HepG2 (cell line): ENCODE measurements around the gene TUBB3. TPM values are rescaled to one million over a fixed set of nuclear protein-coding genes. Genes with fewer than 3 reads are reported as not detected.
A peak's percentile ranks its signal among the peaks of the same experiment; 100 is the strongest.

Experiments
- AHDC1 ChIP-seq: sonication (generic); formaldehyde crosslinking; IDR thresholded peaks from 2 replicates; pipeline ENCODE4 v1.5.1; 2020; ENCODE audit warnings: mild to moderate bottlenecking, missing genetic modification reagents, borderline replicate concordance
- ARNTL ChIP-seq: sonication (generic); formaldehyde crosslinking; IDR thresholded peaks from 2 replicates; pipeline ENCODE4 v1.4.0; 2020; ENCODE audit warnings: mild to moderate bottlenecking, missing genetic modification reagents
- ATAD3A ChIP-seq: sonication (generic); formaldehyde crosslinking; IDR thresholded peaks from 2 replicates; pipeline ENCODE4 v1.4.0; 2020; ENCODE audit warnings: missing genetic modification reagents
- BATF2 ChIP-seq: sonication (generic); formaldehyde crosslinking; IDR thresholded peaks from 2 replicates; pipeline ENCODE4 v1.8.0; 2022; ENCODE audit warnings: mild to moderate bottlenecking, missing genetic modification reagents, moderate library complexity
- BRD4 ChIP-seq: sonication (generic); formaldehyde crosslinking; IDR thresholded peaks from 2 replicates; pipeline ENCODE4 v1.4.0; 2020; ENCODE audit warnings: missing genetic modification reagents
- CEBPB ChIP-seq: IDR thresholded peaks from 2 replicates; pipeline ENCODE4 v1.6.1; 2011; ENCODE audit warnings: low read depth, low read length, improper control_type of control experiment, borderline replicate concordance
- CHCHD3 ChIP-seq: sonication (generic); formaldehyde crosslinking; IDR thresholded peaks from 2 replicates; pipeline ENCODE4 v1.8.0; 2022; ENCODE audit warnings: mild to moderate bottlenecking, missing genetic modification reagents, moderate library complexity
- HDAC2 ChIP-seq: sonication (generic); formaldehyde crosslinking; IDR thresholded peaks from 2 replicates; pipeline ENCODE4 v1.4.0; 2020; ENCODE audit warnings: missing genetic modification reagents
- HIVEP1 ChIP-seq: sonication (generic); formaldehyde crosslinking; IDR thresholded peaks from 2 replicates; pipeline ENCODE4 v1.4.0; 2020; ENCODE audit warnings: mild to moderate bottlenecking, missing genetic modification reagents
- SAP130 ChIP-seq: IDR thresholded peaks from 2 replicates; pipeline ENCODE4 v1.6.1; 2016; ENCODE audit warnings: low read depth
- TCF7L2 ChIP-seq: IDR thresholded peaks from 2 replicates; pipeline ENCODE4 v1.6.1; 2011; ENCODE audit warnings: mild to moderate bottlenecking, low read depth, low read length, moderate library complexity
- TFDP1 ChIP-seq: IDR thresholded peaks from 2 replicates; pipeline ENCODE4 v1.6.1; 2016; ENCODE audit warnings: missing compliant biosample characterization, missing genetic modification reagents, borderline replicate concordance
- XRCC5 ChIP-seq: fragments of 200-400 bp; formaldehyde crosslinking; optimal IDR thresholded peaks from 2 replicates; pipeline ENCODE3; 2017; ENCODE audit warnings: mild to moderate bottlenecking, low read length
- ZNF12 ChIP-seq: sonication (generic); formaldehyde crosslinking; IDR thresholded peaks from 2 replicates; pipeline ENCODE4 v1.5.0; 2020; ENCODE audit warnings: missing genetic modification reagents
- ZNF232 ChIP-seq: sonication (generic); formaldehyde crosslinking; IDR thresholded peaks from 2 replicates; pipeline ENCODE4 v1.4.0; 2020; ENCODE audit warnings: missing genetic modification reagents, borderline replicate concordance
- ZNF253 ChIP-seq: sonication (generic); formaldehyde crosslinking; IDR thresholded peaks from 2 replicates; pipeline ENCODE4 v1.8.0; 2022; ENCODE audit warnings: mild to moderate bottlenecking, missing genetic modification reagents, borderline replicate concordance
- ZNF275 ChIP-seq: sonication (generic); formaldehyde crosslinking; IDR thresholded peaks from 2 replicates; pipeline ENCODE4 v1.8.0; 2022; ENCODE audit warnings: missing genetic modification reagents, mild to moderate bottlenecking, inconsistent platforms, borderline replicate concordance
- ZNF549 ChIP-seq: sonication (generic); formaldehyde crosslinking; IDR thresholded peaks from 2 replicates; pipeline ENCODE4 v1.5.0; 2020; ENCODE audit warnings: missing genetic modification reagents
- polyA plus RNA-seq, 8 experiments: library from polyadenylated mRNA; depleted of rRNA in 3 of 8; stranded (reverse) in 7 of 8; unstranded in 1 of 8; fragments of >200 nt; fragmentation: Illumina TruSeq in 4 of 8; extraction: Trizol in 4 of 8; gene quantifications; 2 replicates each; pipeline versions ENCODE4 v1.2.1 to v1.2.3, GENCODE V29; 2011 to 2016; ENCODE audit warnings: low read depth in 4 of 8, missing spikeins in 1 of 8, mixed read lengths in 1 of 8; ENCODE audit not compliant: insufficient read depth in 1 of 8
- total RNA-seq, 5 experiments: library from RNA; depleted of rRNA; stranded (reverse); fragments of >200 nt; fragmentation: Illumina TruSeq; extraction: Trizol; gene quantifications; 2 replicates each; pipeline ENCODE4 v1.2.3, GENCODE V29; 2016; ENCODE audit warnings: low read depth in 1 of 5
- TF ChIP-seq, protein P1 (sequence below): sonication (generic); formaldehyde crosslinking; IDR thresholded peaks from 2 replicates; pipeline ENCODE4 v1.4.0; 2020; ENCODE audit warnings: mild to moderate bottlenecking, low read depth, missing genetic modification reagents

Gene TUBB3
- total and polyA plus RNA-seq, 2 of the 13 experiments (the other 11 are each of a cell fraction or from before 2014, with no cell fraction given) = 110 to 185 TPM

DNA sequence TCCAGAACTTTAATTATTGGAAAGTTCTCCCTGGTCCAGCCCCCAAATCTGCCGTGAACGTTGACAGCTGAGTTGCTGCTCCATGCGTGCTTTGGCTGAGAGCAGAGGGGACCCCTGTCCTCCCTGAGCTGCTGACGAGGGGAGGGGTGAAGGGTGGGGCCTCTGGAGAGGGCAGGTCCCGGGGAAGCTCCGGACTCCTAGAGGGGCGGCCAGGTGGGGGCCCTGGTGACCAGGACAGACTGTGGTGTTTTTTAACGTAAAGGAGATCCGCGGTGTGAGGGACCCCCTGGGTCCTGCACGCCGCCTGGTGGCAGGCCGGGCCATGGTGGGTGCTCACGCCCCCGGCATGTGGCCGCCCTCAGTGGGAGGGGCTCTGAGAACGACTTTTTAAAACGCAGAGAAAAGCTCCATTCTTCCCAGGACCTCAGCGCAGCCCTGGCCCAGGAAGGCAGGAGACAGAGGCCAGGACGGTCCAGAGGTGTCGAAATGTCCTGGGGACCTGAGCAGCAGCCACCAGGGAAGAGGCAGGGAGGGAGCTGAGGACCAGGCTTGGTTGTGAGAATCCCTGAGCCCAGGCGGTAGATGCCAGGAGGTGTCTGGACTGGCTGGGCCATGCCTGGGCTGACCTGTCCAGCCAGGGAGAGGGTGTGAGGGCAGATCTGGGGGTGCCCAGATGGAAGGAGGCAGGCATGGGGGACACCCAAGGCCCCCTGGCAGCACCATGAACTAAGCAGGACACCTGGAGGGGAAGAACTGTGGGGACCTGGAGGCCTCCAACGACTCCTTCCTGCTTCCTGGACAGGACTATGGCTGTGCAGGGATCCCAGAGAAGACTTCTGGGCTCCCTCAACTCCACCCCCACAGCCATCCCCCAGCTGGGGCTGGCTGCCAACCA, 4.4 kb upstream of the TUBB3 start, which contains the start of gene MC1R (continued):
- TF ChIP-seq ZNF12 (peak; percentile 50; the same call in 1 of the 2 replicates), AHDC1 (CRISPR knock-in tag) (peak; percentile 24; the same call in 1 of the 2 replicates), SAP130 (peak; percentile 91), TCF7L2 (no peak), HIVEP1 (CRISPR knock-in tag) (0 out of 2 replicates have a peak, but pooled peaks have one; percentile 66), HDAC2 (CRISPR knock-in tag) (peak; percentile 86), TFDP1 (peak; percentile 89), BRD4 (CRISPR knock-in tag) (peak; percentile 70; the same call in 1 of the 2 replicates), ZNF232 (CRISPR knock-in tag) (peak; percentile 70; the same call in 1 of the 2 replicates), ZNF275 (CRISPR knock-in tag) (peak; percentile 83; the same call in 1 of the 2 replicates), CHCHD3 (CRISPR knock-in tag) (0 out of 2 replicates have a peak, but pooled peaks have one; percentile 3), CEBPB (peak; percentile 66; the same call in 1 of the 2 replicates), ARNTL (0 out of 2 replicates have a peak, but pooled peaks have one; percentile 6), ATAD3A (peak; percentile 4; the same call in 1 of the 2 replicates), XRCC5 (peak; percentile 98), ZNF253 (CRISPR knock-in tag) (peak; percentile 61; the same call in 1 of the 2 replicates), ZNF549 (CRISPR knock-in tag) (no peak), BATF2 (CRISPR knock-in tag) (peak; percentile 61; the same call in 1 of the 2 replicates)
- TF ChIP-seq, protein P1, sequence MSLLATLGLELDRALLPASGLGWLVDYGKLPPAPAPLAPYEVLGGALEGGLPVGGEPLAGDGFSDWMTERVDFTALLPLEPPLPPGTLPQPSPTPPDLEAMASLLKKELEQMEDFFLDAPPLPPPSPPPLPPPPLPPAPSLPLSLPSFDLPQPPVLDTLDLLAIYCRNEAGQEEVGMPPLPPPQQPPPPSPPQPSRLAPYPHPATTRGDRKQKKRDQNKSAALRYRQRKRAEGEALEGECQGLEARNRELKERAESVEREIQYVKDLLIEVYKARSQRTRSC = peak; percentile 16; the same call in 1 of the 2 replicates
